Neural progenitor cell (in vitro differentiated cells): ENCODE data around the gene DACT1. TPM values are rescaled to one million over a fixed set of nuclear protein-coding genes. Genes with fewer than 3 reads are reported as not detected.

ENCODE experiments used
- DNase-seq: peaks from one replicate; pipeline ENCODE4 v3.0.0-alpha.2; 2016; ENCODE audit warnings: low spot score
- H2AFZ ChIP-seq: fragments of 200-600 bp; sonication (generic); replicated peaks from 2 replicates; pipeline ENCODE4 v1.6.1; 2016; ENCODE audit warnings: antibody characterized with exemption
- H3F3A ChIP-seq: fragments of 200-600 bp; sonication (generic); 2 replicates; pipeline ENCODE4 v1.6.1; 2016; ENCODE audit warnings: antibody characterized with exemption, low read depth
- H3K27ac ChIP-seq: fragments of 200-600 bp; sonication (generic); 2 replicates; pipeline ENCODE4 v1.5.1; 2016; ENCODE audit warnings: mild to moderate bottlenecking
- H3K27me3 ChIP-seq: fragments of 200-600 bp; sonication (generic); 2 replicates; pipeline ENCODE4 v1.6.1; 2016; ENCODE audit warnings: mild to moderate bottlenecking, moderate library complexity
- H3K36me3 ChIP-seq: fragments of 200-600 bp; sonication (generic); 2 replicates; pipeline ENCODE4 v1.5.1; 2016
- H3K4me1 ChIP-seq: fragments of 200-600 bp; sonication (generic); 2 replicates; pipeline ENCODE4 v1.6.1; 2016; ENCODE audit warnings: mixed run types
- H3K4me2 ChIP-seq: fragments of 200-600 bp; sonication (generic); 2 replicates; pipeline ENCODE4 v1.6.1; 2016
- H3K4me3 ChIP-seq: fragments of 200-600 bp; sonication (generic); 2 replicates; pipeline ENCODE4 v1.5.1; 2016
- H3K79me2 ChIP-seq: fragments of 200-600 bp; sonication (generic); 2 replicates; pipeline ENCODE4 v1.6.1; 2016; ENCODE audit warnings: low read depth
- H3K9ac ChIP-seq: fragments of 200-600 bp; sonication (generic); 2 replicates; pipeline ENCODE4 v1.6.1; 2016
- H3K9me3 ChIP-seq: fragments of 200-600 bp; sonication (generic); 2 replicates; pipeline ENCODE4 v1.5.1; 2016; ENCODE audit warnings: low read depth
- H4K20me1 ChIP-seq: fragments of 200-600 bp; sonication (generic); 2 replicates; pipeline ENCODE4 v1.6.1; 2016; ENCODE audit warnings: low read depth
- H3K27ac Mint-ChIP-seq: 3 replicates; pipeline ENCODE4 v1.8.0; 2021; ENCODE audit warnings: mixed read lengths
- H3K27me3 Mint-ChIP-seq: 2 replicates; pipeline ENCODE4 v1.8.0; 2022; ENCODE audit warnings: low read depth, mild to moderate bottlenecking, inconsistent platforms, moderate library complexity, mixed read lengths; ENCODE audit not compliant: insufficient read depth
- H3K36me3 Mint-ChIP-seq: 3 replicates; pipeline ENCODE4 v1.8.0; 2021; ENCODE audit warnings: mixed read lengths
- H3K4me1 Mint-ChIP-seq: 3 replicates; pipeline ENCODE4 v1.8.0; 2021; ENCODE audit warnings: mixed read lengths
- H3K4me3 Mint-ChIP-seq: 3 replicates; pipeline ENCODE4 v1.8.0; 2021; ENCODE audit warnings: mild to moderate bottlenecking, moderate library complexity, mixed read lengths
- H3K9me3 Mint-ChIP-seq: 3 replicates; pipeline ENCODE4 v1.8.0; 2020; ENCODE audit warnings: mixed read lengths
- EZH2 ChIP-seq: fragments of 200-600 bp; sonication (generic); IDR thresholded peaks from 2 replicates; pipeline ENCODE4 v1.6.1; 2017; ENCODE audit warnings: antibody characterized with exemption, mild to moderate bottlenecking, moderate library complexity
- EZH2phosphoT487 ChIP-seq: fragments of 200-600 bp; sonication (generic); IDR thresholded peaks from 2 replicates; pipeline ENCODE4 v1.6.1; 2017; ENCODE audit warnings: antibody characterized with exemption
- total RNA-seq: library from RNA; depleted of rRNA; stranded (reverse); fragments of >200 nt; gene quantifications from 2 replicates; pipeline ENCODE4 v1.2.3, GENCODE V29; 2015; ENCODE audit warnings: low replicate concordance
- TF ChIP-seq, protein P1 (sequence below): fragments of 200-600 bp; sonication (generic); IDR thresholded peaks from 2 replicates; pipeline ENCODE4 v1.5.1; 2017; ENCODE audit warnings: antibody characterized with exemption, mild to moderate bottlenecking

The DACT1 gene
- total RNA-seq, 1 donor from 2014 or later = 3.4 TPM

- H3K9ac ChIP-seq = no peak overlapping the region
- H4K20me1 ChIP-seq = no peaks in the 10 kb centered on the region
- Mint-ChIP-seq H3K9me3 (no peaks in the 10 kb centered on the region), H3K27me3 (no peaks in the 10 kb centered on the region), H3K4me1 (peaks cover 22% of the 10 kb centered on the region), H3K36me3 (no peaks in the 10 kb centered on the region), H3K27ac (no peak overlapping the region), H3K4me3 (no peak overlapping the region)
- no peak overlapping the region for H3K4me2 ChIP-seq
- H3K79me2 ChIP-seq = no peaks in the 10 kb centered on the region
- H3K27me3 ChIP-seq = no peaks in the 10 kb centered on the region
- no peak overlapping the region for H3K4me3 ChIP-seq
- no peaks in the 10 kb centered on the region for H3K4me1 ChIP-seq
- no peaks in the 10 kb centered on the region for H3K9me3 ChIP-seq
- no peaks in the 10 kb centered on the region for H3F3A ChIP-seq
- TF ChIP-seq, protein P1, sequence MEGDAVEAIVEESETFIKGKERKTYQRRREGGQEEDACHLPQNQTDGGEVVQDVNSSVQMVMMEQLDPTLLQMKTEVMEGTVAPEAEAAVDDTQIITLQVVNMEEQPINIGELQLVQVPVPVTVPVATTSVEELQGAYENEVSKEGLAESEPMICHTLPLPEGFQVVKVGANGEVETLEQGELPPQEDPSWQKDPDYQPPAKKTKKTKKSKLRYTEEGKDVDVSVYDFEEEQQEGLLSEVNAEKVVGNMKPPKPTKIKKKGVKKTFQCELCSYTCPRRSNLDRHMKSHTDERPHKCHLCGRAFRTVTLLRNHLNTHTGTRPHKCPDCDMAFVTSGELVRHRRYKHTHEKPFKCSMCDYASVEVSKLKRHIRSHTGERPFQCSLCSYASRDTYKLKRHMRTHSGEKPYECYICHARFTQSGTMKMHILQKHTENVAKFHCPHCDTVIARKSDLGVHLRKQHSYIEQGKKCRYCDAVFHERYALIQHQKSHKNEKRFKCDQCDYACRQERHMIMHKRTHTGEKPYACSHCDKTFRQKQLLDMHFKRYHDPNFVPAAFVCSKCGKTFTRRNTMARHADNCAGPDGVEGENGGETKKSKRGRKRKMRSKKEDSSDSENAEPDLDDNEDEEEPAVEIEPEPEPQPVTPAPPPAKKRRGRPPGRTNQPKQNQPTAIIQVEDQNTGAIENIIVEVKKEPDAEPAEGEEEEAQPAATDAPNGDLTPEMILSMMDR = no peak
- TF ChIP-seq EZH2phosphoT487 (no peak), EZH2 (no peak)
- DNase-seq = no peak
- H3K36me3 ChIP-seq = no peaks in the 10 kb centered on the region
- H3K27ac ChIP-seq = no peak overlapping the region
- no peak overlapping the region for H2AFZ ChIP-seq
Measured at GRCh38 chr14:58667900-58668299, 30.1 kb downstream of the DACT1 start.

DNA sequence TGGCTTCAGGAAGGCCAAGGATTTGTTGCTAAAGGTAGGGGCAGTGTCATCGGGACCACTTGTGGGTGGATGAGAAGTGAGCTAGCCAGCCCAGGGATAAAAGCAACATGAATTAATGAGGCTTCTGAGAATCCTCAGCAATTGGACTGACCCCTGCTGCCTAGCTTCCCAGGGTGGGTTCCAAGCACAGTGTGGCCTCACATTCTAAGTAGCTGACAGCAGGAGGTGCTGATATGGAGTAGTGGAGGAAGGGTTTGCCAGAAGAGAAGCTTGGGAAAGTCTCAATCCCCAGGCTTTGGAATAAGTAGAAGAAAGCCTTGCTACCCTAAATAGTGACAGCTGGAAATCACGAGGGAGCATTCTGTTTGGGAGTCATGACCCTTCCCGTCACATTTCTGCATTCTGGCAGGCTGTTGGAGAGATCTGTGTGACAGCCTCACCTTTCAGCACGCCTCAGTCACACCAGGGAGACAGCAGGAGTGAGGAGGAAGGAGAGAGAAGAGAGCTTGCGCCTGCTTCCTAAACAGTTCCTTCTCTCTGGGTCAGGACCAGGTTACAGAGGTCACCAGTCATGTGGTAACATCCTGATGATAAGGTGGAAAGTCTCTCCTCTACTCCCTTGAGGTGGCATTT, 31.2 kb downstream of the DACT1 start:
- Histone ChIP-seq H3K9me3 (no peaks in the 10 kb centered on the region), H4K20me1 (no peaks in the 10 kb centered on the region), H3K79me2 (no peaks in the 10 kb centered on the region), H3F3A (no peaks in the 10 kb centered on the region), H3K36me3 (no peaks in the 10 kb centered on the region), H3K4me3 (no peak overlapping the region), H2AFZ (no peak overlapping the region), H3K9ac (no peak overlapping the region), H3K4me2 (no peak overlapping the region), H3K27me3 (no peaks in the 10 kb centered on the region), H3K4me1 (no peaks in the 10 kb centered on the region), H3K27ac (no peak overlapping the region)
- Mint-ChIP-seq H3K27me3 (no peaks in the 10 kb centered on the region), H3K9me3 (no peaks in the 10 kb centered on the region), H3K4me3 (no peak overlapping the region), H3K4me1 (peaks cover 14% of the 10 kb centered on the region), H3K27ac (no peak overlapping the region), H3K36me3 (no peaks in the 10 kb centered on the region)
- TF ChIP-seq EZH2 (no peak), EZH2phosphoT487 (no peak)
- TF ChIP-seq, protein P1 = no peak
- no peak for DNase-seq

DNA sequence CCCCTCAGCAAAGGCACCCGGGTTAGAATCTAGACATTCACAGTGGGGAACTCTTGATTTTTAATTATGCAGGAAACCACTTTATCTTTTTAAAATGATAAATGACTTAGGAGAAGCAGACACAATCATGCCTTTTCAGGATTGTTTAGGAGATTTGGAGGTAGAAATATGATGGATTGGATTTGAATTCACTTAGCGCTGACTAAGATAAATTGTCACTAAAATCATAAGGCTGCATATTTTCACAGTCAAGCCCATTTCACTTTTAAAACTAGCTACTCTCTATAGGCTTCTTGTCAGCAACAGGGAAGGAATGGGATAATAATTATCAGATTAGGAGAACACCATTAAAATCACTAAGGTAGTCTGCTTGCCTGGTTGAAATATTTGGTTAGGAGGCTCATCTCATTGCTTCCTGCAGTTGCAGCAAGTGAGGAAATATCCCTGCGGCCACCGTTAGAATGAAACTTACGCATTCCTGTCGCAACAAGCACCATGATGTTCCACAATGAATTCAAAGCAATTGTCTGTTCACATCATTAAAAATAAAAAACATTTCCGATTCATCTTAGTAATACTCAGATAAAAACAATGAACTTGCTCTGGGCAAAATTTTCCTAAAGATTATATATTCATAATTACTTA, 31.9 kb downstream of the DACT1 start:
- H3K27ac Mint-ChIP-seq = no peak overlapping the region
- TF ChIP-seq, protein P1 = no peak
- no peak for TF ChIP-seq EZH2
- TF ChIP-seq EZH2phosphoT487 = no peak
- Histone ChIP-seq H3F3A (no peaks in the 10 kb centered on the region), H4K20me1 (no peaks in the 10 kb centered on the region), H3K9ac (no peak overlapping the region), H3K79me2 (no peaks in the 10 kb centered on the region), H3K4me2 (no peak overlapping the region), H3K27me3 (no peaks in the 10 kb centered on the region), H3K9me3 (no peaks in the 10 kb centered on the region), H3K4me3 (no peak overlapping the region), H3K27ac (no peak overlapping the region), H3K4me1 (no peaks in the 10 kb centered on the region), H3K36me3 (no peaks in the 10 kb centered on the region), H2AFZ (no peak overlapping the region)
- H3K36me3 Mint-ChIP-seq = no peaks in the 10 kb centered on the region
- peaks cover 10% of the 10 kb centered on the region for H3K4me1 Mint-ChIP-seq
- no peaks in the 10 kb centered on the region for H3K27me3 Mint-ChIP-seq
- no peaks in the 10 kb centered on the region for H3K9me3 Mint-ChIP-seq
- no peak overlapping the region for H3K4me3 Mint-ChIP-seq
- no peak for DNase-seq
